Neural cell (in vitro differentiated cells): Measurements from ENCODE around the gene PLSCR4.

Experiments
- EP300 ChIP-seq: fragments of 450-650 bp; conservative IDR thresholded peaks from 2 replicates; pipeline ENCODE4 v1.6.1; 2014; ENCODE audit warnings: antibody characterized with exemption, mild to moderate bottlenecking, moderate library complexity; ENCODE audit not compliant: poor library complexity, severe bottlenecking
- EZH2 ChIP-seq: fragments of 200-600, 300-800 bp; shearing (Covaris generic), sonication (generic); IDR thresholded peaks from 2 replicates; pipeline ENCODE4 v1.6.1; 2014; ENCODE audit warnings: antibody characterized with exemption, low read length, borderline replicate concordance, mild to moderate bottlenecking; ENCODE audit not compliant: insufficient read depth, poor library complexity, severe bottlenecking
- MXI1 ChIP-seq: fragments of 450-650 bp; conservative IDR thresholded peaks from 2 replicates; pipeline ENCODE4 v1.6.1; 2014; ENCODE audit warnings: antibody characterized with exemption, mild to moderate bottlenecking; ENCODE audit not compliant: poor library complexity, severe bottlenecking
- POLR2AphosphoS5 ChIP-seq: IDR thresholded peaks from 2 replicates; pipeline ENCODE4 v1.6.1; 2012
- RAD21 ChIP-seq: fragments of 450-650 bp; conservative IDR thresholded peaks from 2 replicates; pipeline ENCODE4 v1.6.1; 2014; ENCODE audit warnings: antibody characterized with exemption, mild to moderate bottlenecking, moderate library complexity
- SMC3 ChIP-seq: fragments of 450-650 bp; conservative IDR thresholded peaks from 2 replicates; pipeline ENCODE4 v1.6.1; 2014; ENCODE audit warnings: antibody characterized with exemption, mild to moderate bottlenecking, moderate library complexity; ENCODE audit not compliant: poor library complexity
- TAF1 ChIP-seq: IDR thresholded peaks from 2 replicates; pipeline ENCODE4 v1.6.1; 2012; ENCODE audit warnings: low read depth
- TF ChIP-seq, protein P1 (sequence below): fragments of 450-650 bp; IDR thresholded peaks from 2 replicates; pipeline ENCODE4 v1.5.1; 2014; ENCODE audit warnings: antibody characterized with exemption, mild to moderate bottlenecking, moderate library complexity; ENCODE audit not compliant: poor library complexity, severe bottlenecking
- TF ChIP-seq, protein P2 (sequence below): IDR thresholded peaks from 2 replicates; pipeline ENCODE4 v1.6.1; 2012; ENCODE audit warnings: borderline replicate concordance

DNA sequence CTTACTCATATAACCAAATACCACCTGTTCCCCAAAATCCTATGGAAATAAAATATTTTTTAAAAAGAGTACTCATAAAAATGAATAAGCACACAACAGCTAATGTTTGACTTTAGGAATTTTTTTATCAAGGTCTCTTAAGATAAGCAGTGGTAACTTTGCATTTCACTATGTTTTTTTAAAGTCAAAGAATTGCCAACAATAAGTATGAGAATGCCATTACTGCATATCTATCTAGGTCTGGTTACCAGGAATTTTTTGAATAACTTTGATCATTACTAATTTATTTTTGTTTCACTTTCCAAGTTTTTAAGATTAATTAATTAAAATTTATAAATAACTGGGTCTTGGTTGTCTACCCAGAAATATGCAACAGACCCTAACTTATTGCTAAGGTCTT, 41.5 kb downstream of the PLSCR4 start:
- TF ChIP-seq EZH2 (no peak), POLR2AphosphoS5 (no peak), EP300 (no peak), MXI1 (no peak), RAD21 (no peak), TAF1 (no peak), SMC3 (no peak)
- TF ChIP-seq, protein P1, sequence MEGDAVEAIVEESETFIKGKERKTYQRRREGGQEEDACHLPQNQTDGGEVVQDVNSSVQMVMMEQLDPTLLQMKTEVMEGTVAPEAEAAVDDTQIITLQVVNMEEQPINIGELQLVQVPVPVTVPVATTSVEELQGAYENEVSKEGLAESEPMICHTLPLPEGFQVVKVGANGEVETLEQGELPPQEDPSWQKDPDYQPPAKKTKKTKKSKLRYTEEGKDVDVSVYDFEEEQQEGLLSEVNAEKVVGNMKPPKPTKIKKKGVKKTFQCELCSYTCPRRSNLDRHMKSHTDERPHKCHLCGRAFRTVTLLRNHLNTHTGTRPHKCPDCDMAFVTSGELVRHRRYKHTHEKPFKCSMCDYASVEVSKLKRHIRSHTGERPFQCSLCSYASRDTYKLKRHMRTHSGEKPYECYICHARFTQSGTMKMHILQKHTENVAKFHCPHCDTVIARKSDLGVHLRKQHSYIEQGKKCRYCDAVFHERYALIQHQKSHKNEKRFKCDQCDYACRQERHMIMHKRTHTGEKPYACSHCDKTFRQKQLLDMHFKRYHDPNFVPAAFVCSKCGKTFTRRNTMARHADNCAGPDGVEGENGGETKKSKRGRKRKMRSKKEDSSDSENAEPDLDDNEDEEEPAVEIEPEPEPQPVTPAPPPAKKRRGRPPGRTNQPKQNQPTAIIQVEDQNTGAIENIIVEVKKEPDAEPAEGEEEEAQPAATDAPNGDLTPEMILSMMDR: no peak
- TF ChIP-seq, protein P2, sequence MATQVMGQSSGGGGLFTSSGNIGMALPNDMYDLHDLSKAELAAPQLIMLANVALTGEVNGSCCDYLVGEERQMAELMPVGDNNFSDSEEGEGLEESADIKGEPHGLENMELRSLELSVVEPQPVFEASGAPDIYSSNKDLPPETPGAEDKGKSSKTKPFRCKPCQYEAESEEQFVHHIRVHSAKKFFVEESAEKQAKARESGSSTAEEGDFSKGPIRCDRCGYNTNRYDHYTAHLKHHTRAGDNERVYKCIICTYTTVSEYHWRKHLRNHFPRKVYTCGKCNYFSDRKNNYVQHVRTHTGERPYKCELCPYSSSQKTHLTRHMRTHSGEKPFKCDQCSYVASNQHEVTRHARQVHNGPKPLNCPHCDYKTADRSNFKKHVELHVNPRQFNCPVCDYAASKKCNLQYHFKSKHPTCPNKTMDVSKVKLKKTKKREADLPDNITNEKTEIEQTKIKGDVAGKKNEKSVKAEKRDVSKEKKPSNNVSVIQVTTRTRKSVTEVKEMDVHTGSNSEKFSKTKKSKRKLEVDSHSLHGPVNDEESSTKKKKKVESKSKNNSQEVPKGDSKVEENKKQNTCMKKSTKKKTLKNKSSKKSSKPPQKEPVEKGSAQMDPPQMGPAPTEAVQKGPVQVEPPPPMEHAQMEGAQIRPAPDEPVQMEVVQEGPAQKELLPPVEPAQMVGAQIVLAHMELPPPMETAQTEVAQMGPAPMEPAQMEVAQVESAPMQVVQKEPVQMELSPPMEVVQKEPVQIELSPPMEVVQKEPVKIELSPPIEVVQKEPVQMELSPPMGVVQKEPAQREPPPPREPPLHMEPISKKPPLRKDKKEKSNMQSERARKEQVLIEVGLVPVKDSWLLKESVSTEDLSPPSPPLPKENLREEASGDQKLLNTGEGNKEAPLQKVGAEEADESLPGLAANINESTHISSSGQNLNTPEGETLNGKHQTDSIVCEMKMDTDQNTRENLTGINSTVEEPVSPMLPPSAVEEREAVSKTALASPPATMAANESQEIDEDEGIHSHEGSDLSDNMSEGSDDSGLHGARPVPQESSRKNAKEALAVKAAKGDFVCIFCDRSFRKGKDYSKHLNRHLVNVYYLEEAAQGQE: no peak
